ENCODE measurements around the gene RYR2. TPM values are rescaled to one million over a fixed set of nuclear protein-coding genes. Genes with fewer than 3 reads are reported as not detected.

Gene RYR2
- total RNA-seq, 1 experiment from 2014 or later: 2.8 TPM

DNA sequence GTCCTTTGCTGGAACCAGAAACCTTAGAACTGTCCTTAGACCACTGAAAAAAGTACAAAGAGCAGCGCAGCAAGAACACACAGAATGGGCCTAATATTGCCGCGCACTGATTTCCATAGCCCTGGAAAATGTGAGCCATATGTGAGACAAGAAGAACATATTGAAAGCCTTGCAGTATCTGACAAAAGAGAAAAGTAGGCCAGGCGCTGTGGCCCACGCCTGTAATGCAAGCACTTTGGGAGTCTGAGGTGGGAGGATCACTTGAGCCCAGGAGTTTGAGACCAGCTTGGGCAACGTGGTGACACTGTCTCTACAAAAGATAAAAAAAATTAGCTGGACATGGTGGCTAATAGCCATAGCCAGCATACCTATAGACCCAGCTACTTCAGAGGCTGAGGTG, 300.7 kb downstream of the RYR2 start:
- no peak for TF ChIP-seq EZH2 (IDR thresholded peaks at IDR 0.05; ENCODE audit: borderline replicate concordance, low read depth, low read length, poor library complexity, severe bottlenecking)
- TF ChIP-seq, protein P1, sequence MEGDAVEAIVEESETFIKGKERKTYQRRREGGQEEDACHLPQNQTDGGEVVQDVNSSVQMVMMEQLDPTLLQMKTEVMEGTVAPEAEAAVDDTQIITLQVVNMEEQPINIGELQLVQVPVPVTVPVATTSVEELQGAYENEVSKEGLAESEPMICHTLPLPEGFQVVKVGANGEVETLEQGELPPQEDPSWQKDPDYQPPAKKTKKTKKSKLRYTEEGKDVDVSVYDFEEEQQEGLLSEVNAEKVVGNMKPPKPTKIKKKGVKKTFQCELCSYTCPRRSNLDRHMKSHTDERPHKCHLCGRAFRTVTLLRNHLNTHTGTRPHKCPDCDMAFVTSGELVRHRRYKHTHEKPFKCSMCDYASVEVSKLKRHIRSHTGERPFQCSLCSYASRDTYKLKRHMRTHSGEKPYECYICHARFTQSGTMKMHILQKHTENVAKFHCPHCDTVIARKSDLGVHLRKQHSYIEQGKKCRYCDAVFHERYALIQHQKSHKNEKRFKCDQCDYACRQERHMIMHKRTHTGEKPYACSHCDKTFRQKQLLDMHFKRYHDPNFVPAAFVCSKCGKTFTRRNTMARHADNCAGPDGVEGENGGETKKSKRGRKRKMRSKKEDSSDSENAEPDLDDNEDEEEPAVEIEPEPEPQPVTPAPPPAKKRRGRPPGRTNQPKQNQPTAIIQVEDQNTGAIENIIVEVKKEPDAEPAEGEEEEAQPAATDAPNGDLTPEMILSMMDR (conservative IDR thresholded peaks at IDR 0.05; ENCODE audit: low read depth, low read length): no peak
- Histone ChIP-seq H3K4me1 (ENCODE audit: insufficient read depth, low read length, poor library complexity, severe bottlenecking) (no peaks in the 10 kb centered on the region), H3K9me3 (ENCODE audit: low read depth, low read length, poor library complexity, severe bottlenecking) (no peaks in the 10 kb centered on the region), H3K27me3 (replicated peaks; ENCODE audit: insufficient read depth, low read depth, low read length, poor library complexity) (no peaks in the 10 kb centered on the region), H3K36me3 (ENCODE audit: insufficient read depth, low read length, poor library complexity, severe bottlenecking) (no peaks in the 10 kb centered on the region), H3K27ac (ENCODE audit: low read depth, low read length, poor library complexity, severe bottlenecking) (no peak overlapping the region), H3K4me3 (ENCODE audit: low read depth, low read length, poor library complexity, severe bottlenecking) (no peak overlapping the region)
- ChIA-PET POLR2A (ENCODE audit: low non-redundant PET) (no interaction called here), CTCF (no interaction called here)
- BruUV-seq (replicated peaks): no TSS peak
- no peak for DNase-seq (ENCODE audit: low spot score)
- intact Hi-C loops (cut with micrococcal nuclease; ENCODE audit: unreplicated experiment): no loop called here

- POLR2A ChIA-PET (ENCODE audit: low non-redundant PET): no interaction called here
- Histone ChIP-seq H3K27ac (ENCODE audit: low read depth, low read length, poor library complexity, severe bottlenecking) (no peak overlapping the region), H3K27me3 (replicated peaks; ENCODE audit: insufficient read depth, low read depth, low read length, poor library complexity) (no peaks in the 10 kb centered on the region), H3K9me3 (ENCODE audit: low read depth, low read length, poor library complexity, severe bottlenecking) (no peaks in the 10 kb centered on the region), H3K36me3 (ENCODE audit: insufficient read depth, low read length, poor library complexity, severe bottlenecking) (no peaks in the 10 kb centered on the region), H3K4me1 (ENCODE audit: insufficient read depth, low read length, poor library complexity, severe bottlenecking) (no peaks in the 10 kb centered on the region), H3K4me3 (ENCODE audit: low read depth, low read length, poor library complexity, severe bottlenecking) (no peak overlapping the region)
- TF ChIP-seq EZH2 (IDR thresholded peaks at IDR 0.05; ENCODE audit: borderline replicate concordance, low read depth, low read length, poor library complexity, severe bottlenecking): no peak
- TF ChIP-seq, protein P1 (conservative IDR thresholded peaks at IDR 0.05; ENCODE audit: low read depth, low read length): no peak
- DNase-seq (ENCODE audit: low spot score): no peak
- intact Hi-C loops (cut with micrococcal nuclease; ENCODE audit: unreplicated experiment): no loop called here
- BruUV-seq (replicated peaks): no TSS peak
- CTCF ChIA-PET: no interaction called here
These were observed 310.8 kb downstream of the RYR2 start for GRCh38 chr1:237352747-237353146.

GRCh38 chr1:237353918-237354317, 311.9 kb downstream of the RYR2 start:
- BruUV-seq (replicated peaks): no TSS peak
- H3K9me3 ChIP-seq (ENCODE audit: low read depth, low read length, poor library complexity, severe bottlenecking): no peaks in the 10 kb centered on the region
- no peak overlapping the region for H3K27ac ChIP-seq (ENCODE audit: low read depth, low read length, poor library complexity, severe bottlenecking)
- TF ChIP-seq, protein P1 (conservative IDR thresholded peaks at IDR 0.05; ENCODE audit: low read depth, low read length): no peak
- no peak for TF ChIP-seq EZH2 (IDR thresholded peaks at IDR 0.05; ENCODE audit: borderline replicate concordance, low read depth, low read length, poor library complexity, severe bottlenecking)
- DNase-seq (ENCODE audit: low spot score): peak; percentile 0
- no peaks in the 10 kb centered on the region for H3K4me1 ChIP-seq (ENCODE audit: insufficient read depth, low read length, poor library complexity, severe bottlenecking)
- intact Hi-C loops (cut with micrococcal nuclease; ENCODE audit: unreplicated experiment): no loop called here
- no peaks in the 10 kb centered on the region for H3K36me3 ChIP-seq (ENCODE audit: insufficient read depth, low read length, poor library complexity, severe bottlenecking)
- H3K27me3 ChIP-seq (replicated peaks; ENCODE audit: insufficient read depth, low read depth, low read length, poor library complexity): no peaks in the 10 kb centered on the region
- POLR2A ChIA-PET (ENCODE audit: low non-redundant PET): no interaction called here
- no peak overlapping the region for H3K4me3 ChIP-seq (ENCODE audit: low read depth, low read length, poor library complexity, severe bottlenecking)
- CTCF ChIA-PET: no interaction called here

Data from A673 (cell line).